Ureter (tissue), 1 donor: ENCODE results near the gene DCUN1D2. TPM values are rescaled to one million over a fixed set of nuclear protein-coding genes. Genes with fewer than 3 reads are reported as not detected.

Experiments used
- DNase-seq: peaks from one replicate; pipeline ENCODE4 v3.0.0-alpha.2; 2020; ENCODE audit warnings: low spot score
- total RNA-seq: library from RNA; stranded (reverse); gene quantifications from one replicate; pipeline ENCODE4 v1.2.4, GENCODE V29; 2023
- donor health status: DM: yes; HTN: yes; CAD: no.

DCUN1D2 gene
- total RNA-seq, 1 donor from 2014 or later = 20.6 TPM

DNA sequence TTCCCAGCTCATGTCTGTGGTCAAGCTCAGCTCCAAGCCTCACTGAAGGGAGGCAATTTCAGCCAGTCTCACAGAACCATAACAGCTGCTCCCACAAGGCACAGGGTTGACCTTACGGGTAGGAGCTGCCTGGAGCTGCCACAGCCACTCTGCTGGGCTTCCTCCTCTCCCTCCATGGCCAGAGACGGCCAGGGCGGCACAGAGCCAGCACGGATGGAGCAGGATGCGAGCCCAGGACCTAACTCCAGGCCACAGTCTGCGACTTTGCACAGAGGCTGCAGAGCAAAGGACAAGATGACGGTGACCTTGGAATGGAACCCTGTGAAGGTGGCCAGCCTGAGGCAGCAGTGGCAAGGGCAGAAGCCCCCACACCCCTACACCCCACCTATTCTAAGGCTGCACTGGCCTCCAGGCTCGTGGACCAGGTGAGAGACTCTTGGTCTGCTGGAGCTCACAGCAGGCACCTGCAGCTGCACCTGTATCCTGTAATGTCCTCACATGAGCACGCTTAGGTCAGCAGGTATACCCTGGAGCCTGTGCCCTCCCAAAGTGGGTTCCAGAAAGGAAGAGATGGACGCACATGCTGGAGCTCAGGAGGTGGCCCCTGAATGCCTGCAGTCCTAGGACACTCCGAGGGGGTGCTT, 66.9 kb downstream of the DCUN1D2 start:
- no peak for DNase-seq

DNA sequence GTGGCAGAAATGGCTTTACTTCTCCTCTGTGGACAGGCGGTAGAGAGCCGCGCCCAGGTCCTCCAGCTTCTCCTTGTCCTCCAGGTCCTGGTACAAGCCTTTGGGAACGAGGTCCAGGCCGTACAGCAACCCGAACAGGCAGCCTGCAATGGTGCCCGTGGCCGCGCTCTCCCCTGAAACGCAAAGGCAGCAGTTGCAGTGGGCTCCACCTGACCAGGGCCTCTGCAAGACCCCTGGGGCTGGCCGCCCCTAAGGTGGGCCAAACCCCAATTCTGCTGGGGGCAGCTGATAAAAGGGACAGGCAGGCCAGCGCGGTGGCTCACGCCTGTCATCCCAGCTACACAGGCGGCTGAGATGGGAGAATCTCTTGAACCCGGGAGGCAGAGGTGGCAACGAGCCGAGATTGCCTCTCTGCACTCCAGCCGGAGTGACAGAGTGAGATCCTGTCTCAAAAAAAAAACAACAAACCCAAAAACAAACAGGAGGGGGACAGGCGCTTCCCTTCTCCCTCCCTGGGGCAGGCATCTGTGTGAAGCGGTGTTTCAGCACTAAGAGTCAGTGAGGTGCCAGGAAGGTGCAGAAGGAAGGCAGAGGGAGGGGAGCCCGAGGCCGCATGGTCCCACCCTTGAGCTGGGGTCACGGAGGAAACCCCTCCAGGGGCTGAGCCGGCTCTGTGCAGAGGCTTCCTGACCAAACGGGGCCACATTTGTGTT, 67.5 kb downstream of the DCUN1D2 start:
- no peak for DNase-seq

DNA sequence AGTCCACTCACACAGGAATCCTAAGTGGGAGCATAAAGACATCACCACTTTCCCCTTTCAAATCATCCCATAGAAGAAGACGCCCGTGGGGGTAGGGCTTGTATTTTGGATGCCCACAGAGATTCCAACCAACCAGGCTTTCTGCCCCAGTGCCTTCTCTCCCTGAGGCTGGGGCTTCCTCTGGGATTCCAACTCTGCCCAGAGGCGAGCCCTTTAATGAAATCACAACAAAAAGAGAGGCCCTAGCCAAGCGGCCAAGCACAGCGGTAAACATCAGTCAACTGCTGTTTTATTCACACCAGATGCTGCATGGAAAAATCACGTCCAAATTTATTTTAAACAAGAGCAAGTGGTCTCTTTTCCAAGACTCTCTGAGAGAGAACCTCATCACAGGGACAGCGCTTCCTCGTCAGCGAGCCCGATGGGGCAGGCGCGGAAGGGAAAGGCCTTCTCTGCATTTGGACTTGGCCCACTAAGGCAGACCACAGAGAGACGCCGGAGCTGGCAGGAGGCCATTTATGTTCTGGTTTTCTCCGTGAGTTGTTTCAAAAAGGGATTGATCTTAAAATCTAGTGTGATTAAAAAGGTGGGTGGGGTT, 68.7 kb downstream of the DCUN1D2 start:
- no peak for DNase-seq

DNA sequence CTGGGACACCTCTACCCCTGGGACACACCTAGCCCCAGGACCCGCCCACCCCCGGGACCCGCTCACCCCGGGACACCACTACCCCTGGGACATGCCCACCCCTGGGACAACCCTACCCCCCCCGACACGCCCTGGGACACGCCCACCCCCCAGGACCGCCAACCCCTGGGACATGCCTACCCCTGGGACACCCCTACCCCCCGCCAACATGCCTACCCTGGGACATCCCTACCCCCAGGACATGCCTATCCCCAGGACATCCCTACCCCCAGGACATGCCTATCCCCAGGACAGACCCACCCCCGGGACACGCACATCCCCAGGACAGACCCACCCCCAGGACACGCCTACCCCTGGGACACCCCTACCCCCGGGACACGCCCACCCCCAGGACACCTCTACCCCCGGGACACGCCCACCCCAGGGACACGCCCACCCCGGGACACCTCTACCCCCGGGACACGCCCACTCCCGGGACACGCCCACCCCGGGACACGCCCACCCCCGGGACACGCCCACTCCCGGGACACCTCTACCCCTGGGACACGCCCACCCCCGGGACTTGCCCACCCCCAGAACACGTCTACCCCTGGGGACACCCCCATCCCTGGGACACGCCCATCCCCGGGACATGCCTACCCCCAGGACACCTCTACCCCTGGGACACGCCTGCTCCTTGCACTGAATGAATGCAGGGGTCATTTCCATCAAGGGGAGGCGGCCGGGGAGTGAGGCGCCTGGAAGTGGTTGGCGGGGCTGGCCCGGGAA, 69.5 kb downstream of the DCUN1D2 start:
- DNase-seq = no peak

DNA sequence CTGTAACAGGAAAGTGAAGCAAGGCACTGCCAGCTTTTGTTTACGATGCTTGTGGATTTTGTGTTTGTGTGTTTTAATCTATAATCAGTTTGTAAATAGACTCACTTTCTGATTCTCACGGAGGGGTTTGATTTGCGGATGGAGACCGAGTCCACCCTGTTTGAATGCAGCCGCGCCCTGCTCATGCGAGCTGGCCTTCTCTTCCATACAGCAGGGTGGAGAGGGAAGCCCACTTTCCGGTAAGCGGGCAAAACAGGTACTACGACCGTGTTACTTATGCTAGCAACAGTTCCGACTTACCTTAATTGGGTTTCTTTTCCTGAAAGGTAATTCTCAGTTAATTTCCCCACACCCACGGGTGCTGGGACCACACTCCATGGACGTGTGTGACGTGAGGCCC, 70.3 kb downstream of the DCUN1D2 start:
- DNase-seq = no peak

DNA sequence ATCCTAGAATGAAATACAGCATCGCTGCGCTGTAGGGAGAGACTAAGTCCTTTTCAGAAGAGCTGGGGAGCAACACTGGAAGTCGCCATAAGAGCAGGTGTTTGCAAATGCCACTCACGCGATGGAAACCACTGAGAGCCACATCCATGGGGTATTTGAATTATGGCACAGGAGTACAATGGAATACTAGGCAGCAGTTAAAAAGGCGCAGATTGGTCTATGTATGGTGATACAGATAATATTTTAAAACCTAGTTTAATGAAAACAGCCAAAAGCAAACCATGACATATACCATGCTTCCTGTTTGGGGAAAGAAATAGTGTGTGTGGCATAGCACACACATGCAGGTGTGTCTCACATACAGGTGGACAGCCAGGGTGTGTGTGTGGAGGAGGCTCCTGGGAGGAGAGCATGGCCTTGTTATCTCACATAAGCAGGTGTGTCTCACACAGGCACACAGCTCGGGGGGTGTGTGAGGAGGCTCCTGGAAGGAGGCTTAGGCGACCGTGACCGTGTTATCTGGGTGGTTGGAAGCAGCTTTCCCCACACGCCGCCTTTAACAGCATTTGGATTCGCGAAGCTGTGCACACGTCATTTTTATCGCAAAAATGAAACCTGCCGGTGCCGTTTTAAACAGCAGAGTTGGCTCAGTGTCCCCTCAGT, 70.8 kb downstream of the DCUN1D2 start:
- no peak for DNase-seq

DNA sequence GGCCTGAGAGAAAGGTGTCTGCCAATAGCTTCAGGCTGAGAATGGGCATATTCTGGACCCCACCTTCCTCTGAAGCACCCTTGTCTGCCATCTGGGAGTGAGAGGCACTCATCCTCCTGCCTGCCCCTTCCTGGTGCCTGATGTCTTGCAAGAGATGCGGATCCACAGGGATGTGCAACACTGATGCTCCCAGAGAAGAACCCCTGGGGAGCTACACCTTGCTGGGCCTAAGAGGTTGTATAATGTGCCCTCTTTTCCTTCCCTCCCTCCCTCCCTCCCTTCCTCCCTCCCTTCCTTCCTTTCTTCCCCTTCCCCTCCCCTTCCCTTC, 71.8 kb downstream of the DCUN1D2 start:
- DNase-seq = no peak

DNA sequence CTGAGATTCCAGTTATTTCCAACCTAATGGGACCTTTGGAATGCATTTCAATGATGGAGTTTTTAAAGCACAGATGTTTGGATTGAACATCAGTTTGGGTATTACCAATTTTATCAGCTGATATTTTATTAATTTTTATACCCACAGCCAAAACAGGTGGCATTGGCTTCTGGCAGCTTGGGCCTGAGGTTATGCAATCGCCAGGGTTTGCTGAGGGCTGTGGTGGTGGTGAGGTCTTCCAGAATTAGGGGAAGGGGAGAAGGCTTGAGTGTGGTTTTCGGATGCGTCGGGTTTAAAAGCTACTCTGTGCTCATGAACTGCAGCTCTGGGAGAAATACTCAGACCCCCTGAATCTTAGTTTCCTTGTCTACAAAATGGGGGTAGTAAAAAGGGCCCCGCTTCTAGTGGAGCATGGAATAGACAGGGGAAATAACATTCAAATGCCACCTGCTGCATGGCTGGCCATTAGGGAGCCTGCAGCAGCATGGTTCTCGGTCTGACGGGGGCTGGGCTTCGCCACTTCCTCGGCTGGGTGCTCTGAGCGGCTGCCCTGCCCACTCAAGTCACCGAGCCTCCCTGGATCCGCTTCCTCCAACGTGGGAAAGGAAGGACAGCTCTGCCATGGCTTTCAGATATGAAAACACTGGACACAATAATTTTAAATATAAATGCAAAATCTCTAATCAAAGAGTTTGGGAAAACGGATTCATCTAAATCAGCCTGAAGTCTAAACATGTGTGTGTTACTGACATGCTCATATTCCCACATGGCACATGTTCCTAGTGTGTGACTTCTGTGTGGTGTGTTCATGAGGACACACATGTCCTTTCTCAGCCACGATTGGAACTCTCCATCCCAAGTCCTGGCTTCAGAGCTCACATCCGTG, 72.4 kb downstream of the DCUN1D2 start:
- DNase-seq = no peak

DNA sequence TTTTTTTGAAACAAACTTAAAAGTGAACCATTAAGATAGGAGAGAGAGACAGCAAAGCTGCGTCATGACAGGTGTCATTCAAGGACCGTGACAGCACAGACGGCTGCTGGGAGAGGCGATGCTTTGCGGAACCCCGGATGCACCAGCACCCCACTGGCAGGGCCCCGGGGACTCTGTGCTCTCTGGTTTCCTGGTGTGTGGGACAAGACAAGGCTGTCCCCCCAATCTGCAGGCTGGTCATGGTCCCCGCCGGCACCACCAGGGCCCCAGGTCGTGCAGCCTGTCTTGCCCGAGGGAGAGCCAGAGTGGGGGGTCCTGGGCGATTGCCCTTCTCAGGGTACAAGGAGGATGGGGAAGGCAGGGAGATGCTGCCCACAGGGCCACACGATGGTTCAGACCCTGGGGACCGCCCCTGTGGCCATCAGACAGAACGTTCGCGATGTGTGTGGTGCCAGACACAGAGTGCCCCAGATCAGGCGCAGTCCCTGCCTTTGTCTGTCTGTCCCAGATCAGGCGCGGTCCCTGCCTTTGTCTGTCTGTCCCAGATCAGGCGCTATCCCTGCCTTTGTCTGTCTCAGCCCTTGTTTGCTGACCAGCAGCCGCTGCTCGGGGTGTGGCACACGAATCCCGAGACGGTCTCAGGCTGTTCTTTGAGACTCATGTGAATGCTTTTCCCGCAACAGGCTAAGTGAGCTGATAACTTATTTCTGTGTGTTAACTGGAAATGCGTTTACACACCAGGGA, 73.3 kb downstream of the DCUN1D2 start:
- DNase-seq = no peak

DNA sequence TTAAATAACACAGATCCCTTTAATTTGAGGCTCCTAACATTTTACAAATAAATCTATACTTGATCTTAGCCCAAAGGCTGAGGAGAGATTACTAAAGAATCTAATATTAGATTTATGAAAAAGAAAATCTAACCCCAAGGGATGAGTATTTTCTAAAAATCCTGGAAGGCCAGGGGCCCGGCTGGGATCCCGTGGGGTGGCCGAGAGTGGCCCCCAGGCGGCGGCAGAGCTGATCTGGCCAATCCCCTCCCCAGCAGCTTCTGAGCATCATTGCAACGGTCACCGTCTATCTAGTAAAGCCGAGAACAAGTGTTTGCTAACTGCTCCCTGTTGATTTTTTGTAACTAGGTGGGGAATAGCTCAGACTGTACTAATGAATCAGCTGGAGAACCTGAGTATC, 74.7 kb downstream of the DCUN1D2 start:
- no peak for DNase-seq

DNA sequence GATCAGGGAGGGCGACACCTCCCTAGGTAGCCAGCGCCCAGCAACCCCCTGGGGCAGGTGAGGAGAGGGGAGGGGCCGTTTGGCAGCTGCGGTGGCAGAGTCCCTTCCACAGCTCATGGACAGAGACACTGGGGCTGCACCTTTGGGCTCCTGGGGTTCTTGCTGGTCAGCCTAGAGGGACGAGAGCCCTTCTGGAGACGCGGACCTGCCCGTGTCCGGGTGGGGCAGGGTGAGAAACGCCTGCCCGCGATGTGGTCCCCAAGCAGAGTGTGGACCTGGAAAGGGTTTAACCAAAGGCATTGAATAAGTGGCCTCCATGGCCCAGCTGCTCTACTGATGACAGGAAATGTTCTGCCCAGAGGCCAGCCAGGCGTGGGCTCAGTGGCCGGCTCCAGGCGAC, 75.5 kb downstream of the DCUN1D2 start:
- no peak for DNase-seq

DNA sequence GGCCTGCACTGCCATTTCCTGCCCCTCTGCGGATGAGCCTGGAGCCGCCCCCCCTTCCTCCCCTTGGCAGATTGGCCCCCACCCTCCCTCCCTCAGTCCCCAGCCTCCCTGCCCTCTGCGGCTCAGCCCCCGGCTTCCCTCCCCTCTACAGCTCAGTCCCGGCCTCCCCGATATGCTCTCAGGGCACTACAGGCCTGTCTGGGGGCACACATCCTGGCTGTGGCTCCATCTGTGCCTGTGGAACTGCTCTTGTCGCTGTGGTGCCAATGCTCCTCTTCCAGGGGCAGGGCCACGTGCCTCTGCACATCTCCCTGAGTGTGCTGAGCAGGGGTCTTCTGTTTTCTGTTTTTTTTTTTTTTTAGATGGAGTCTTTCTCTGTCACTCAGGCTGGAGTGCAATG, 76.2 kb downstream of the DCUN1D2 start:
- DNase-seq = no peak

DNA sequence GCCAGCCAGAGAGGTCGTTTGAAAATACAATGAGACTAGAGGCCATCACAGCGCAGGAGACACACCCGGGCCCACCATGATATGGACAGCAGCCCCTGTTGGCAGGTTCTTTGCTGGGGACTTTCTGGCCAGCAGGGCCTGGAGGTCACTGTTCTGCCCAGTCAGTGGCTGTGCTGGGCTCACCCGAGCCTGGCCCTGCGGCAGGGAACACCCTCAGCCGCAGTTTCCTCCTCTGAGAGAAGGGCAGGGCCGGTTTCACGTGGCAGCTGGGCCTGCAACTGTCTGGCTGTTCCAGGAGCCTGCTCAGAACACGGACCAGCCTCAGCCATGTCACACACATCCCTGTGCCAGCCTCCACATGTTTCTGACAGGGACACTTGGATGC, 76.6 kb downstream of the DCUN1D2 start:
- no peak for DNase-seq

DNA sequence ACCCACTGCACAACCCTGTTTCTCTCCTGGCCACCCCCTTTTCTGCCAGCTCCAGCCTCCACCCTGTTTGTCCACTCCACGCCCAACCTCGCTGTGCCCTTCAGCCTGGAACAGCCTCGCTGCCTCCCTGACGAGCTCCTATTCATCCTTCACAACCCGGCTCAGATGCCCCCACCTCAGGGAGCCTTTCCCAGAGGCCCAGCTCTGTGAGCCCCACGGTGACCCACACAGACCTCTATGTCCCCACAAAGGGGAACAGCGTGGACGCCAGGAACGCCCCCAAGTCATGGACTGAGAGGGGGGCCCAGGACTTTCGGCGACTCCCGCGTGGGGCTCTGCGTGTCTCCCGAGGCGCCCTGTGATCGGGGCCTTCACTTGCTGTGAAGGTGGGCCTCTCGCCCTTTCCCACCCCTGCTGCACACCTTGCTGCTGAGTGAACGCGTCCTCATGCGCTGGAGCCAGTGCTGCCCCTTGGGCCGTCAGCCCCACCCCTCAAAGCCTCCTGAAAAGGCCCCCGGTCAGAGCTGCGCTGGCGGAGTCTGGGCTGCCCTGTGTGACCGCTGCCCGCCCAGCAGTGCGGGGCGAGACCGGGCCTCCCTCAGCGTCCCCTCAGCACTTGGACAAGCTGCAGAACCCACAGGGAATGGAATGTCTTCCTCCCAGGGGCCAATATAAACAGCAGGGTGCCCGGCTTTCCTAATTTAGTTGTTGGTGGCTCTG, 77.2 kb downstream of the DCUN1D2 start:
- no peak for DNase-seq

DNA sequence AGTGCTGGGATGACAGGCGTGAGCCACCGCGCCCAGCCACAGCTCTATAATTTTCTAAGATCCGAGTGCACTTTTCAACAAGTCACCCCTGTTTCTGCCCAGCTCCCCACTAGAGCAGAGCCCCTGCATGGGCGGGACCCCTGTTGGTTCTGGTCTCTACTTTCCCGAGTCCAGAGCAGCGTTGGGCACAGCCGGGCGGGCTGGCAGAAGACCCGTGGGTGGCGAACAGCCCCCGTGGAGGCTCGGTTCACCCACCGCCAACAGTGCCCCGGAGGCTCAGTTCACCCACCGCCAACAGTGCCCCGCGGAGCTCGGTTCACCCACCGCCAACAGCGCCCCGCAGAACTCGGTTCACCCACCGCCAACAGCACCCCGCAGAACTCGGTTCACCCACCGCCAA, 78.1 kb downstream of the DCUN1D2 start:
- DNase-seq = no peak

DNA sequence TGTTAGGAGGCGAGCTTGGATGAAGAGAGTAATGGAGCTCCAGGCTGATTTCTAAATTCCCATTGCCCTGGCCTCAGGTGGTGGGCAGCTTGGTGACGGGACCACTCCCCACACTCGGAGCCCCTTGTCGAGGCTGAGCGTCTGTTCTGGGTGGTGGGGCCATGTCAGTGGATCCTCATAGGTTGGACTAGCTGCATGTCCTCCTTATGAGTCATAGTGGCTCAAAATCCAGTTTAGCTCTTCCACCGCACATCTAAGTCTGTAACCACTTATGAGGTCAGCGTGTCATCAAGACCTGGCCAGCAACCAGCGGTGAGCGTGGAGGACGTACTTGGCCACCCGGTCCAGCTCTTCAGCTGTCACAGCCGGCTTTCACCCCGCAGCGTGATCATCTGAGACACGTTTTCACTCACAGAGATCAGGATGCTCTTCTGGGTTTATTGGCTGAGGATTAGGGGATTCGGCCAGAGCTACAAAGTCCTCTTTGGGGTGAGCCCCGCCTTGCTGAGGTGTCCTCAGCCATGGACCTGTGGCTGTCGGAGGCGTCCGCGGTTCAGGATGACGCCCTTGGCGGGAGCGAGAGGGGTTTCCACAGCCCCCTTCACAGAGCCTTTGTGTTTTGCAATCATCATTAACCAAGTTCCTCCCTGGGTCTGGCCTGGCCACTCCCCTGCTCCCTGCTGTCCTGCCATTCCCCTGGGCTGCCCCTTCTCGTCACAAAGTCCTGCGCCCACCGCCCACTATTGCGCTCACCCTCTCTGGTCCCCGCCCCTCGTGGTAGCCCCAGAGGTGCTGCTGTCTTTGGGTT, 79.1 kb downstream of the DCUN1D2 start:
- peak; percentile 80 for DNase-seq

DNA sequence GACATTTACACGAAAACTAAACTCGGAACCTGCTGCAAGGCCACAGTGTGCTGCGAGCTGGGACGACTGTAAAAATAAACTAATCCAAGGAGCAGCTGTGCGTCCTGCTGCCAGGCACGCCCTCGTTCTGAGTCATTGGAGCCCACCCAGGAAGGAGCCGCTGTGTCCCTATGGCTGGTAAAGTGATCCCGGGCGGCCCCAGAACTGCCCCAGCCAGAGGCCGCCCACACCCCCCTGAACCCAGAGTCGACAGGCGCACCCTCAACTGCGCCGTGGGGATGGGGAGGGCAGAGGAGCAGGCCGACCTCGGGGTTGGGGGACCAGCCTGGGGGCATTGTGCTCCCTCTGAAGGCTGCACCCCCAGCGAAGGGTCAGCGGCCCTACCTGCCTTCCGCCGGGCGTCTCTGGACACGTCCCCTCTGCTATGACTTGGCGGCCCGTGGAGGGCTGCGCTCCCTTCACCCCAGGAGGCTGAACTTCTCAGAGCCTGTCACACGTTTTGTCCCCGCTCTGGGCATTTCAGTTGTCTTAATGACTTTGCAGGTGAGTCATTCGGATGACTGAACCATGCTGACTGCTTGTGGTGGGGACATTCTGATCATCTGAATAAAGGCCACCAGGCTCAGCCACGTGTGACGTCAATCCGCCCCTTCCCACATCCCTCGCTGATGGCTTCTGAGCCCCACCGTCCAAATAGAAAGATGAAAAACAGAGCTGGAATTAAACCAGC, 79.9 kb downstream of the DCUN1D2 start:
- peak; percentile 73 for DNase-seq

DNA sequence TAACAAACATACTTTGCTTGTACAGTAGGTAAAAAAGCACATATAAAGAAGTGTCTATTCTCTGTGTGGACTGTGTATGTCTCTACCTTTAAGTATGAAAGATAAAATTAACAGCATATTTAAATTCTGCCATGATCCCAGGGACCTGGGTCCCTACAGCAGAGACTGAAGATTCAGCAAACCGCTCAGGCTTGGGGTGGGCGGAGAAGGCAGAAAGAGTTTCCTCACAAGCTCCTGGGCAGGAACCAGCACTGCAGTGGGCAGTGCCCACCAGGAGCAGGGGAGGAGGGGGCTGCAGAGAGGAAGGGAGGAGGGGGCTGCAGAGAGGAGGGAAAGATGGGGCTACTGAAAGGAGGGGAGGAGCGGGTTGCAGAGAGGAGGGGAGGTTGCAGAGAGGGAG, 81.9 kb downstream of the DCUN1D2 start:
- no peak for DNase-seq
